ENCODE results near the gene GBX1.

DNA sequence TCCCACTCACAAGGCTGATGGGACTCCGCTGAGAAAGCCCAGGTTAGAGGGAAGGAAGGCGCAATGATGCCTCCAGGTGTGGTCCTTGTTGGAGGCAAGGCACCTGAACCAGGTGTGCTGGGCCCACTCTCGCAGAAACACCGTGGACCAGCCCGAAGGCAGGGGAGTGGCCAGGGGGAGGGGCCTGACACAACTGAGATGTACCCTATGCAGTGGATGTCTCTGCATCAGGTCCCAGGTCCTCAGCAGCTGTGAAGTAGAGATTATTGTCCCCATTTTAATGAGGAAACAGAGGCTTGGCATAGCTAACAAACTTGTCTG is 32.0 kb downstream of the GBX1 start:
- TF ChIP-seq, protein P1, sequence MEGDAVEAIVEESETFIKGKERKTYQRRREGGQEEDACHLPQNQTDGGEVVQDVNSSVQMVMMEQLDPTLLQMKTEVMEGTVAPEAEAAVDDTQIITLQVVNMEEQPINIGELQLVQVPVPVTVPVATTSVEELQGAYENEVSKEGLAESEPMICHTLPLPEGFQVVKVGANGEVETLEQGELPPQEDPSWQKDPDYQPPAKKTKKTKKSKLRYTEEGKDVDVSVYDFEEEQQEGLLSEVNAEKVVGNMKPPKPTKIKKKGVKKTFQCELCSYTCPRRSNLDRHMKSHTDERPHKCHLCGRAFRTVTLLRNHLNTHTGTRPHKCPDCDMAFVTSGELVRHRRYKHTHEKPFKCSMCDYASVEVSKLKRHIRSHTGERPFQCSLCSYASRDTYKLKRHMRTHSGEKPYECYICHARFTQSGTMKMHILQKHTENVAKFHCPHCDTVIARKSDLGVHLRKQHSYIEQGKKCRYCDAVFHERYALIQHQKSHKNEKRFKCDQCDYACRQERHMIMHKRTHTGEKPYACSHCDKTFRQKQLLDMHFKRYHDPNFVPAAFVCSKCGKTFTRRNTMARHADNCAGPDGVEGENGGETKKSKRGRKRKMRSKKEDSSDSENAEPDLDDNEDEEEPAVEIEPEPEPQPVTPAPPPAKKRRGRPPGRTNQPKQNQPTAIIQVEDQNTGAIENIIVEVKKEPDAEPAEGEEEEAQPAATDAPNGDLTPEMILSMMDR (conservative IDR thresholded peaks at IDR 0.05 in 1 of 2, IDR thresholded peaks at IDR 0.05 in 1 of 2; ENCODE audit: low read depth in 1 of 2, low read length in 2 of 2): no peak
- no peak for TF ChIP-seq EZH2 (IDR thresholded peaks at IDR 0.05; ENCODE audit: low read length, missing control alignments)

Measured in fibroblast of lung (primary cell).